SK-N-MC (cell line): ENCODE measurements around the gene NTNG1.
"Not testable (repeated sequence)": the region's sequence is repeated elsewhere in the genome, so short reads cannot be mapped to it uniquely, and the experiment has no call there.

Source experiments
- DNase-seq: peaks from one replicate; pipeline ENCODE4 v3.0.0-alpha.2; 2011; ENCODE audit warnings: low read depth, low spot score
- H3K27ac ChIP-seq: fragments of 200-600 bp; sonication (generic); 2 replicates; pipeline ENCODE4 v1.5.1; 2016; ENCODE audit warnings: mixed run types
- H3K36me3 ChIP-seq: fragments of 200-600 bp; sonication (generic); 2 replicates; pipeline ENCODE4 v1.6.1; 2017; ENCODE audit warnings: antibody characterized with exemption, low read length, mixed read lengths; ENCODE audit not compliant: insufficient read depth
- H3K4me3 ChIP-seq: fragments of 200-600 bp; sonication (generic); 2 replicates; pipeline ENCODE4 v1.5.1; 2016
- H3K9ac ChIP-seq: fragments of 200-600 bp; sonication (generic); 2 replicates; pipeline ENCODE4 v1.8.0; 2017; ENCODE audit warnings: mixed run types, mixed read lengths; ENCODE audit not compliant: insufficient read length
- H3K9me3 ChIP-seq: fragments of 200-600 bp; sonication (generic); 2 replicates; pipeline ENCODE4 v1.6.1; 2017; ENCODE audit warnings: low read depth, mild to moderate bottlenecking, antibody characterized with exemption, low read length, moderate library complexity, mixed read lengths
- EZH2 ChIP-seq: fragments of 200-600 bp; sonication (generic); IDR thresholded peaks from one replicate; pipeline ENCODE4 v1.6.1; 2017; ENCODE audit warnings: antibody characterized with exemption
- FOXP2 ChIP-seq: optimal IDR thresholded peaks from 2 replicates; pipeline ENCODE3; 2011; ENCODE audit warnings: mild to moderate bottlenecking, moderate library complexity; ENCODE audit not compliant: insufficient read depth; ENCODE audit errors: extremely low read length, control extremely low read depth
- POLR2AphosphoS5 ChIP-seq: IDR thresholded peaks from 2 replicates; pipeline ENCODE4 v1.6.1; 2012; ENCODE audit warnings: mild to moderate bottlenecking, low read depth, low read length, borderline replicate concordance

The NTNG1 gene

GRCh38 chr1:107151295-107151694, 10.5 kb downstream of the NTNG1 start:
- Histone ChIP-seq H3K9me3 (no peaks in the 10 kb centered on the region), H3K36me3 (peaks cover 38% of the 10 kb centered on the region), H3K4me3 (no peak overlapping the region), H3K27ac (no peak overlapping the region), H3K9ac (no peak overlapping the region)
- no peak for TF ChIP-seq EZH2
- TF ChIP-seq FOXP2: no peak
- TF ChIP-seq POLR2AphosphoS5: no peak
- no peak for DNase-seq

- Histone ChIP-seq H3K36me3 (peaks cover 48% of the 10 kb centered on the region), H3K9ac (peak overlapping the region; percentile 34), H3K27ac (peak overlapping the region; percentile 85), H3K9me3 (no peaks in the 10 kb centered on the region), H3K4me3 (peak overlapping the region; percentile 69)
- no peak for DNase-seq
- TF ChIP-seq FOXP2: peak; percentile 38
- TF ChIP-seq EZH2: no peak
- peak; percentile 64; the same call in 1 of the 2 replicates for TF ChIP-seq POLR2AphosphoS5
Measured at GRCh38 chr1:107152395-107152794, 11.6 kb downstream of the NTNG1 start.

GRCh38 chr1:107153014-107153413, 12.2 kb downstream of the NTNG1 start:
- H3K9me3 ChIP-seq: no peaks in the 10 kb centered on the region
- TF ChIP-seq EZH2: no peak
- TF ChIP-seq FOXP2: no peak
- no peak for TF ChIP-seq POLR2AphosphoS5
- no peak for DNase-seq

GRCh38 chr1:107158496-107158895, 17.7 kb downstream of the NTNG1 start:
- DNase-seq: no peak

More at GRCh38 chr1:107153014-107153413, 12.2 kb downstream of the NTNG1 start:
- peaks cover 46% of the 10 kb centered on the region for H3K36me3 ChIP-seq
- 0 out of 2 replicates have a peak overlapping the region, but pooled peaks have one; percentile 85 for H3K27ac ChIP-seq
- H3K4me3 ChIP-seq: peak overlapping the region; percentile 69; the same call in 1 of the 2 replicates
- H3K9ac ChIP-seq: no peak overlapping the region

GRCh38 chr1:107158991-107159390, 18.2 kb downstream of the NTNG1 start:
- peaks cover under 1% of the 10 kb centered on the region; the same call in 1 of the 2 replicates for H3K9me3 ChIP-seq
- no peak overlapping the region for H3K27ac ChIP-seq
- no peak overlapping the region for H3K9ac ChIP-seq
- TF ChIP-seq EZH2 (no peak), POLR2AphosphoS5 (no peak), FOXP2 (no peak)
- H3K36me3 ChIP-seq: peaks cover 30% of the 10 kb centered on the region
- no peak overlapping the region for H3K4me3 ChIP-seq
- DNase-seq: no peak

More at GRCh38 chr1:107158496-107158895, 17.7 kb downstream of the NTNG1 start:
- Histone ChIP-seq H3K27ac (peak overlapping the region; percentile 30; the same call in 1 of the 2 replicates), H3K4me3 (no peak overlapping the region), H3K9ac (no peak overlapping the region), H3K9me3 (no peaks in the 10 kb centered on the region; the same call in 1 of the 2 replicates), H3K36me3 (peaks cover 30% of the 10 kb centered on the region)
- TF ChIP-seq FOXP2: no peak
- no peak for TF ChIP-seq POLR2AphosphoS5
- TF ChIP-seq EZH2: no peak

- peaks cover 30% of the 10 kb centered on the region for H3K36me3 ChIP-seq
- TF ChIP-seq POLR2AphosphoS5 (no peak; the same call in 1 of the 2 replicates), FOXP2 (no peak), EZH2 (no peak)
- DNase-seq: no peak
- H3K9ac ChIP-seq: no peak overlapping the region
- H3K4me3 ChIP-seq: no peak overlapping the region
- H3K27ac ChIP-seq: no peak overlapping the region
- H3K9me3 ChIP-seq: peaks cover 2% of the 10 kb centered on the region; the same call in 1 of the 2 replicates
Measured at GRCh38 chr1:107162745-107163144, 21.9 kb downstream of the NTNG1 start.

- H3K27ac ChIP-seq, H3K9me3 ChIP-seq, H3K4me3 ChIP-seq, H3K9ac ChIP-seq, DNase-seq: not testable (repeated sequence)
- peaks cover 31% of the 10 kb centered on the region for H3K36me3 ChIP-seq
Measured at GRCh38 chr1:107164901-107165300, 24.1 kb downstream of the NTNG1 start.

- Histone ChIP-seq H3K4me3 (no peak overlapping the region), H3K27ac (no peak overlapping the region), H3K36me3 (peaks cover 18% of the 10 kb centered on the region), H3K9me3 (no peaks in the 10 kb centered on the region), H3K9ac (no peak overlapping the region)
- TF ChIP-seq FOXP2 (no peak), POLR2AphosphoS5 (no peak), EZH2 (no peak)
- DNase-seq: no peak
Measured at GRCh38 chr1:107169615-107170014, 28.8 kb downstream of the NTNG1 start.

- Histone ChIP-seq H3K9me3 (no peaks in the 10 kb centered on the region), H3K27ac (peak overlapping the region; percentile 16; the same call in 1 of the 2 replicates), H3K36me3 (peaks cover 19% of the 10 kb centered on the region), H3K9ac (no peak overlapping the region), H3K4me3 (no peak overlapping the region)
- TF ChIP-seq POLR2AphosphoS5 (no peak), FOXP2 (no peak), EZH2 (no peak)
- no peak for DNase-seq
Measured at GRCh38 chr1:107171333-107171732, 30.5 kb downstream of the NTNG1 start.
